Measurements from ENCODE around the gene DNAJC21. TPM values are rescaled to one million over a fixed set of nuclear protein-coding genes. Genes with fewer than 3 reads are reported as not detected.

The DNAJC21 gene
- total RNA-seq, 1 donor from 2014 or later, result 36.8 TPM

DNA sequence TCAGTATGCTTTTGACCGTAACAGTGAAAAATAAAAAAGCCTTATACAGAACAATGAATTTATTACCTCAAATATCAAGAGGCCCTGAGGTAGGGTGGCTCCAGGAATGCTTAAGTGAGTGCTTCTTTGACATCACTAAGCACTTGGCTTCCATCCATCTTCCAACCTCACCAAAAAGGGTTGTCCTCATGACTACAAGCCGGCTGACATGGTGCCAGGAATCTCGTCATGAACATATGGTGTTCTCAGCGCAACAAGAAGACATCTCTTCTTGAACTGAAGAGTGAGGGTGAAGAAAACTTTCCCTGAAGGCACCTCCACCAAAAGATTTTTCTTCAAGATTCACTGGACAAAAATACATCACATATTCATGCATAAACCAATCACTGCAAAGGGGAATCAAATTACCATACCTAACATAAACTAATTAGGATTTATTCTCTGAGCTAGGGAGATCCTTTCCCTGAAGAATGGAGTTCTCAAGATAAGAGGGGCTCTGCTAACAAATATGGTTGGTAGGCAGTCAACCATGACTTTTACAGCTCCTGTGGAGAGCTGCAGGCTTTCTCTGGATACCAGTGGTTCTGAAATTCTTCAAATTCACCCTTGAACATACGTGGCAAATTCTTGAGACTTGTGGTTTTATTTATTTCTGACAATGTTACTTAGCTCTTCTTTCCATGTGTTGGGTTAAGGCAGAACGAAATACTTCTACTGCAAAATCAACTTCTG, 68.9 kb downstream of the DNAJC21 start:
- H3K27me3 Mint-ChIP-seq (ENCODE audit: unreplicated experiment), result peaks cover 1% of the 10 kb centered on the region
- peaks cover 8% of the 10 kb centered on the region for H3K4me1 Mint-ChIP-seq (ENCODE audit: unreplicated experiment)
- no peak overlapping the region for H3K27ac Mint-ChIP-seq (ENCODE audit: unreplicated experiment)
- DNase-seq (ENCODE audit: low spot score), result no peak
- H3K36me3 Mint-ChIP-seq (ENCODE audit: low read depth, unreplicated experiment), result no peaks in the 10 kb centered on the region
- H3K4me3 Mint-ChIP-seq (ENCODE audit: unreplicated experiment), result no peak overlapping the region
- no peaks in the 10 kb centered on the region for H3K9me3 Mint-ChIP-seq (ENCODE audit: unreplicated experiment)
- TF ChIP-seq, protein P1, sequence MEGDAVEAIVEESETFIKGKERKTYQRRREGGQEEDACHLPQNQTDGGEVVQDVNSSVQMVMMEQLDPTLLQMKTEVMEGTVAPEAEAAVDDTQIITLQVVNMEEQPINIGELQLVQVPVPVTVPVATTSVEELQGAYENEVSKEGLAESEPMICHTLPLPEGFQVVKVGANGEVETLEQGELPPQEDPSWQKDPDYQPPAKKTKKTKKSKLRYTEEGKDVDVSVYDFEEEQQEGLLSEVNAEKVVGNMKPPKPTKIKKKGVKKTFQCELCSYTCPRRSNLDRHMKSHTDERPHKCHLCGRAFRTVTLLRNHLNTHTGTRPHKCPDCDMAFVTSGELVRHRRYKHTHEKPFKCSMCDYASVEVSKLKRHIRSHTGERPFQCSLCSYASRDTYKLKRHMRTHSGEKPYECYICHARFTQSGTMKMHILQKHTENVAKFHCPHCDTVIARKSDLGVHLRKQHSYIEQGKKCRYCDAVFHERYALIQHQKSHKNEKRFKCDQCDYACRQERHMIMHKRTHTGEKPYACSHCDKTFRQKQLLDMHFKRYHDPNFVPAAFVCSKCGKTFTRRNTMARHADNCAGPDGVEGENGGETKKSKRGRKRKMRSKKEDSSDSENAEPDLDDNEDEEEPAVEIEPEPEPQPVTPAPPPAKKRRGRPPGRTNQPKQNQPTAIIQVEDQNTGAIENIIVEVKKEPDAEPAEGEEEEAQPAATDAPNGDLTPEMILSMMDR (IDR thresholded peaks at IDR 0.05; ENCODE audit: unreplicated experiment), result no peak

DNA sequence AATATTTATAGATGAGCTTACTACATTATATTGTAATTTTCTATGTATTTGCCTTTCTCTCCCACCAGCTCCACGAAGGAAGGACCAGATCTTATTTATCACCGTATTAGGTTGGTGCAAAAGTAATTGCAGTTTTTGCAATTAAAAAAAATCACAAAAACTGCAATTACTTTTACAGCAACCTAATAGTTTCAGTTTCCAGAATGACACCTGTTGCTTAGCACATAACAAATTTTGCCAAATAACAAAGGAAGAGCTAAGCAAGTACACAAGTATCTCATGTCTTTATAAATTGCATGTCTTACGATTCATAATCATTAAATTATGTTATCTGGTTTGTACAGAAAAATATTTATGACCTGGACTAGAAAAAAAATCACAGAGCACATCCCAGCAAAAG, 72.5 kb downstream of the DNAJC21 start:
- no peaks in the 10 kb centered on the region for H3K36me3 Mint-ChIP-seq (ENCODE audit: low read depth, unreplicated experiment)
- peaks cover 2% of the 10 kb centered on the region for H3K27me3 Mint-ChIP-seq (ENCODE audit: unreplicated experiment)
- H3K9me3 Mint-ChIP-seq (ENCODE audit: unreplicated experiment), result no peaks in the 10 kb centered on the region
- TF ChIP-seq, protein P1 (IDR thresholded peaks at IDR 0.05; ENCODE audit: unreplicated experiment), result no peak
- H3K4me1 Mint-ChIP-seq (ENCODE audit: unreplicated experiment), result no peaks in the 10 kb centered on the region
- no peak overlapping the region for H3K4me3 Mint-ChIP-seq (ENCODE audit: unreplicated experiment)
- DNase-seq (ENCODE audit: low spot score), result no peak
- no peak overlapping the region for H3K27ac Mint-ChIP-seq (ENCODE audit: unreplicated experiment)

DNA sequence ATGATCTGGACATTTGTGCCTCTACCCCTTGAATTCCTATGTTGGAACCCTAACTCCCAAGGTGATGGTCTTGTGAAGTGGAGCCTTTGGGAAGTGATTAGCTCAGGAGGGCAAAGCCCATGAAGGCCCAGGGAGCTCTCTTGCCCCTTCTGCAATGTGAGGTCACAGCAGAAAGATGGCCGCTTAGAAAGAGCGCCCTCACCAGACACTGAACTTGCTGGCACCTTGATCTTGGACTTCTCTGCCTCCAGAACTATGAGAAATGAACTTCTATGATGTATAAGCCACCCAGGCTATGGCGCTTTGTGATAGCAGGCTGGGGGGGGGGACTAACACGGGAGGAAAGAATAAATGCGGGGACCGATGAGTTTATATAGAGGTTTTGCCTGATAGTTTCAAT, 73.1 kb downstream of the DNAJC21 start:
- TF ChIP-seq, protein P1 (IDR thresholded peaks at IDR 0.05; ENCODE audit: unreplicated experiment), result no peak
- H3K27me3 Mint-ChIP-seq (ENCODE audit: unreplicated experiment), result peaks cover 2% of the 10 kb centered on the region

DNA sequence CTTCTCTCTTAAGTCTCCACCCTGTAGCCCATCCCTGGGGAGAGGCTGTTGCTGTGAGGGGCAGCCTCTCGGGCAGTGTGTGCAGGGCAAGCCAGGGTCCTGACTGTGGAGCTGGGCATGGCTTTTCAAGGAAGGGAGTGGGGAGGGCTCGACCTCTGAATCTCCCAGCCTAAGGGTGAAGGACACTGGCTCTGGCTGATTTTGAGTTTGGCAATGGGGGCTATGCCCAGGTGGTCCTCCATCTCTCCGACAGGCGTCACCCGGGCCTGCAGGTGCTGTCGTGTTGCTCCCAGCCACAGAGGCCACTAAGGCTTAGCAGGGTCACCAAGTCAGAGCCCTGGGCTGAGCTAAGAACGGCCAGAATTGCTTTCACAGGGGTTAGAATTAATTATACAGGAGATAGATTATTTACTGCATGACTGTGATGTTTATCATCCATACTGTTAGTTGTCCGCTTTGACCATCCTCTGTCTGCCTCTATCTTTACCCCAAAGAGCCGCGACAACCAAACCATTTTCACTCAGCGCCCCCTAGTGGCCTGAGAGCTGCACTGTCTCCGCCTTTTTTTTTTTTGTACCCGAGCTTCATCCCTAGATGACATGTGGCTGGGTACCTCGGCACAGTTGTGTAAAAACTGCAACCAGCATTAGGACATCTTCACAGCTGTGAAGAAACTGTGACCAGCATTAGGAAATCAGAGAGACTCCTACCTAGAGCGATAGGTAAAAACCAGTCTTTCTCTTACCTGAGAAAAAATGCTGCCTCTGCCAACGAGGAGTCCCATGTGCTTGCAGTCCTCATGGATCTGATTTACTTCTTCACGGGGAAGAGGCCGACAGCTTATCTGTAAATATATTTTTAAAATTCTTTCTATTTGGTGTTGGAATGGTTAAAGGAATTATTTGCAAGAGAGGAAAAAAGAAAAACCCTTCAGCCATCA, 73.9 kb downstream of the DNAJC21 start:
- no peaks in the 10 kb centered on the region for H3K4me1 Mint-ChIP-seq (ENCODE audit: unreplicated experiment)
- H3K36me3 Mint-ChIP-seq (ENCODE audit: low read depth, unreplicated experiment), result no peaks in the 10 kb centered on the region
- peaks cover 2% of the 10 kb centered on the region for H3K27me3 Mint-ChIP-seq (ENCODE audit: unreplicated experiment)
- TF ChIP-seq, protein P1 (IDR thresholded peaks at IDR 0.05; ENCODE audit: unreplicated experiment), result peak; percentile 98
- H3K27ac Mint-ChIP-seq (ENCODE audit: unreplicated experiment), result no peak overlapping the region
- H3K4me3 Mint-ChIP-seq (ENCODE audit: unreplicated experiment), result no peak overlapping the region
- H3K9me3 Mint-ChIP-seq (ENCODE audit: unreplicated experiment), result no peaks in the 10 kb centered on the region
- peak; percentile 69 for DNase-seq (ENCODE audit: low spot score)

More for the DNA sequence above, 73.1 kb downstream of the DNAJC21 start:
- Mint-ChIP-seq H3K4me3 (ENCODE audit: unreplicated experiment) (no peak overlapping the region), H3K4me1 (ENCODE audit: unreplicated experiment) (no peaks in the 10 kb centered on the region), H3K36me3 (ENCODE audit: low read depth, unreplicated experiment) (no peaks in the 10 kb centered on the region), H3K9me3 (ENCODE audit: unreplicated experiment) (no peaks in the 10 kb centered on the region), H3K27ac (ENCODE audit: unreplicated experiment) (no peak overlapping the region)
- DNase-seq (ENCODE audit: low spot score), result no peak
